ENCODE results near the gene NUDT3.

Gene NUDT3

GRCh38 chr6:34238585-34239499, 153.6 kb downstream of the NUDT3 start:
- H3K4me3 ChIP-seq (ENCODE audit: low read length) = peak overlapping the region; percentile 93
- no peaks in the 10 kb centered on the region for H3K9me3 ChIP-seq (ENCODE audit: control insufficient read depth, insufficient read depth, low read length)
- no CpG with 5 or more reads among the region's 14 CpGs for WGBS (ENCODE audit: insufficient coverage, insufficient read length)
- H3K36me3 ChIP-seq (ENCODE audit: control insufficient read depth, insufficient read depth, low read length) = peaks cover 38% of the 10 kb centered on the region
- no peaks in the 10 kb centered on the region for H3K27me3 ChIP-seq (ENCODE audit: control insufficient read depth, insufficient read depth, low read length)
- H3K27ac ChIP-seq (ENCODE audit: low read length) = no peak overlapping the region
- DNase-seq (ENCODE audit: low read depth, low spot score) = no peak
- peaks cover 3% of the 10 kb centered on the region for H3K4me1 ChIP-seq (ENCODE audit: control insufficient read depth, insufficient read depth, low read length)

- DNase-seq (ENCODE audit: low read depth, low spot score) = no peak
- H3K4me3 ChIP-seq (ENCODE audit: low read length) = peak overlapping the region; percentile 93
- no peaks in the 10 kb centered on the region for H3K27me3 ChIP-seq (ENCODE audit: control insufficient read depth, insufficient read depth, low read length)
- peaks cover 3% of the 10 kb centered on the region for H3K4me1 ChIP-seq (ENCODE audit: control insufficient read depth, insufficient read depth, low read length)
- H3K9me3 ChIP-seq (ENCODE audit: control insufficient read depth, insufficient read depth, low read length) = no peaks in the 10 kb centered on the region
- H3K36me3 ChIP-seq (ENCODE audit: control insufficient read depth, insufficient read depth, low read length) = peaks cover 29% of the 10 kb centered on the region
- no CpG with 5 or more reads among the region's 64 CpGs for WGBS (ENCODE audit: insufficient coverage, insufficient read length)
- H3K27ac ChIP-seq (ENCODE audit: low read length) = no peak overlapping the region
Observed at GRCh38 chr6:34237722-34238584, 154.5 kb downstream of the NUDT3 start.

GRCh38 chr6:34237316-34237721, 155.2 kb downstream of the NUDT3 start:
- H3K36me3 ChIP-seq (ENCODE audit: control insufficient read depth, insufficient read depth, low read length) = peaks cover 22% of the 10 kb centered on the region
- no peak overlapping the region for H3K27ac ChIP-seq (ENCODE audit: low read length)
- WGBS (ENCODE audit: insufficient coverage, insufficient read length) = no CpG with 5 or more reads among the region's 78 CpGs
- H3K9me3 ChIP-seq (ENCODE audit: control insufficient read depth, insufficient read depth, low read length) = no peaks in the 10 kb centered on the region
- peaks cover 5% of the 10 kb centered on the region for H3K4me1 ChIP-seq (ENCODE audit: control insufficient read depth, insufficient read depth, low read length)
- peak overlapping the region; percentile 93 for H3K4me3 ChIP-seq (ENCODE audit: low read length)
- no peak for DNase-seq (ENCODE audit: low read depth, low spot score)
- H3K27me3 ChIP-seq (ENCODE audit: control insufficient read depth, insufficient read depth, low read length) = no peaks in the 10 kb centered on the region

- Histone ChIP-seq H3K4me1 (ENCODE audit: control insufficient read depth, insufficient read depth, low read length) (peaks cover 5% of the 10 kb centered on the region), H3K9me3 (ENCODE audit: control insufficient read depth, insufficient read depth, low read length) (no peaks in the 10 kb centered on the region), H3K27ac (ENCODE audit: low read length) (peak within 1 kb of the TSS; percentile 64), H3K36me3 (ENCODE audit: control insufficient read depth, insufficient read depth, low read length) (peaks cover 16% of the 10 kb centered on the region), H3K4me3 (ENCODE audit: low read length) (peak within 1 kb of the TSS; percentile 93), H3K27me3 (ENCODE audit: control insufficient read depth, insufficient read depth, low read length) (no peaks in the 10 kb centered on the region)
- WGBS (ENCODE audit: insufficient coverage, insufficient read length) = no CpG with 5 or more reads among the region's 91 CpGs
- DNase-seq (ENCODE audit: low read depth, low spot score) = no peak
Observed at GRCh38 chr6:34236443-34237315, 155.8 kb downstream of the NUDT3 start, which contains the start of gene HMGA1. HMGA1 (plus strand) TSS chr6:34236873; CDS start chr6:34240781, 3,908 bp downstream.

- peak overlapping the region; percentile 64 for H3K27ac ChIP-seq (ENCODE audit: low read length)
- H3K27me3 ChIP-seq (ENCODE audit: control insufficient read depth, insufficient read depth, low read length) = no peaks in the 10 kb centered on the region
- DNase-seq (ENCODE audit: low read depth, low spot score) = no peak
- no CpG with 5 or more reads among the region's 13 CpGs for WGBS (ENCODE audit: insufficient coverage, insufficient read length)
- peaks cover 5% of the 10 kb centered on the region for H3K4me1 ChIP-seq (ENCODE audit: control insufficient read depth, insufficient read depth, low read length)
- H3K9me3 ChIP-seq (ENCODE audit: control insufficient read depth, insufficient read depth, low read length) = no peaks in the 10 kb centered on the region
- peak overlapping the region; percentile 93; the same call in 1 of the 2 replicates for H3K4me3 ChIP-seq (ENCODE audit: low read length)
- peaks cover 11% of the 10 kb centered on the region for H3K36me3 ChIP-seq (ENCODE audit: control insufficient read depth, insufficient read depth, low read length)
Observed at GRCh38 chr6:34236131-34236442, 156.4 kb downstream of the NUDT3 start.

- peaks cover 5% of the 10 kb centered on the region for H3K4me1 ChIP-seq (ENCODE audit: control insufficient read depth, insufficient read depth, low read length)
- H3K27ac ChIP-seq (ENCODE audit: low read length) = peak overlapping the region; percentile 64
- H3K4me3 ChIP-seq (ENCODE audit: low read length) = peak overlapping the region; percentile 93; the same call in 1 of the 2 replicates
- no peaks in the 10 kb centered on the region for H3K9me3 ChIP-seq (ENCODE audit: control insufficient read depth, insufficient read depth, low read length)
- no CpG with 5 or more reads among the region's 75 CpGs for WGBS (ENCODE audit: insufficient coverage, insufficient read length)
- no peaks in the 10 kb centered on the region for H3K27me3 ChIP-seq (ENCODE audit: control insufficient read depth, insufficient read depth, low read length)
- no peak for DNase-seq (ENCODE audit: low read depth, low spot score)
- H3K36me3 ChIP-seq (ENCODE audit: control insufficient read depth, insufficient read depth, low read length) = peaks cover 6% of the 10 kb centered on the region
Observed at GRCh38 chr6:34235307-34236130, 156.9 kb downstream of the NUDT3 start.

GRCh38 chr6:34234667-34235306, 157.7 kb downstream of the NUDT3 start:
- H3K9me3 ChIP-seq (ENCODE audit: control insufficient read depth, insufficient read depth, low read length) = no peaks in the 10 kb centered on the region
- H3K27me3 ChIP-seq (ENCODE audit: control insufficient read depth, insufficient read depth, low read length) = no peaks in the 10 kb centered on the region
- H3K4me3 ChIP-seq (ENCODE audit: low read length) = peak overlapping the region; percentile 31; the same call in 1 of the 2 replicates
- no CpG with 5 or more reads among the region's 53 CpGs for WGBS (ENCODE audit: insufficient coverage, insufficient read length)
- DNase-seq (ENCODE audit: low read depth, low spot score) = no peak
- no peak overlapping the region for H3K27ac ChIP-seq (ENCODE audit: low read length)
- H3K36me3 ChIP-seq (ENCODE audit: control insufficient read depth, insufficient read depth, low read length) = no peaks in the 10 kb centered on the region
- peaks cover 4% of the 10 kb centered on the region for H3K4me1 ChIP-seq (ENCODE audit: control insufficient read depth, insufficient read depth, low read length)

- no peaks in the 10 kb centered on the region for H3K27me3 ChIP-seq (ENCODE audit: control insufficient read depth, insufficient read depth, low read length)
- no peaks in the 10 kb centered on the region for H3K9me3 ChIP-seq (ENCODE audit: control insufficient read depth, insufficient read depth, low read length)
- no peak overlapping the region for H3K27ac ChIP-seq (ENCODE audit: low read length)
- no CpG with 5 or more reads among the region's 7 CpGs for WGBS (ENCODE audit: insufficient coverage, insufficient read length)
- no peak for DNase-seq (ENCODE audit: low read depth, low spot score)
- H3K36me3 ChIP-seq (ENCODE audit: control insufficient read depth, insufficient read depth, low read length) = no peaks in the 10 kb centered on the region
- peaks cover 3% of the 10 kb centered on the region for H3K4me1 ChIP-seq (ENCODE audit: control insufficient read depth, insufficient read depth, low read length)
- H3K4me3 ChIP-seq (ENCODE audit: low read length) = no peak overlapping the region
Observed at GRCh38 chr6:34233867-34234266, 158.6 kb downstream of the NUDT3 start.

- Histone ChIP-seq H3K4me3 (ENCODE audit: low read length) (no peak overlapping the region), H3K27me3 (ENCODE audit: control insufficient read depth, insufficient read depth, low read length) (no peaks in the 10 kb centered on the region), H3K27ac (ENCODE audit: low read length) (no peak overlapping the region), H3K4me1 (ENCODE audit: control insufficient read depth, insufficient read depth, low read length) (peaks cover 4% of the 10 kb centered on the region), H3K36me3 (ENCODE audit: control insufficient read depth, insufficient read depth, low read length) (no peaks in the 10 kb centered on the region), H3K9me3 (ENCODE audit: control insufficient read depth, insufficient read depth, low read length) (no peaks in the 10 kb centered on the region)
- WGBS (ENCODE audit: insufficient coverage, insufficient read length) = no CpG with 5 or more reads among the region's 5 CpGs
- no peak for DNase-seq (ENCODE audit: low read depth, low spot score)
Observed at GRCh38 chr6:34232901-34233300, 159.6 kb downstream of the NUDT3 start.
